Astrocyte (in vitro differentiated cells and primary cell): ENCODE measurements around the gene MED28. TPM values are rescaled to one million over a fixed set of nuclear protein-coding genes. Genes with fewer than 3 reads are reported as not detected.

Source experiments
- DNase-seq: peaks from one replicate; pipeline ENCODE4 v3.0.0-alpha.2; 2010; ENCODE audit warnings: low read depth
- FAIRE-seq: peaks from 2 replicates; lab custom pipeline; 2011; peaks lifted over from hg19 to GRCh38; lab: Jason Lieb, UNC
- H2AFZ ChIP-seq: 2 replicates; pipeline ENCODE4 v1.6.0; 2012; ENCODE audit warnings: low read depth, low read length, inconsistent platforms
- H3K27ac ChIP-seq: 2 replicates; pipeline ENCODE4 v1.5.1; 2011; ENCODE audit warnings: low read depth, low read length, inconsistent platforms
- H3K27me3 ChIP-seq: 2 replicates; pipeline ENCODE4 v1.6.0; 2011; ENCODE audit warnings: low read length, inconsistent platforms; ENCODE audit not compliant: insufficient read depth
- H3K36me3 ChIP-seq: 2 replicates; pipeline ENCODE4 v1.5.1; 2011; ENCODE audit warnings: low read length, inconsistent platforms; ENCODE audit not compliant: insufficient read depth
- H3K4me1 ChIP-seq: 2 replicates; pipeline ENCODE4 v1.5.1; 2011; ENCODE audit warnings: low read length, inconsistent platforms; ENCODE audit not compliant: insufficient read depth
- H3K4me2 ChIP-seq: 2 replicates; pipeline ENCODE4 v1.6.0; 2012; ENCODE audit warnings: low read length, inconsistent platforms
- H3K4me3 ChIP-seq: 2 replicates; pipeline ENCODE4 v1.5.1; 2011; ENCODE audit warnings: low read depth, mild to moderate bottlenecking, low read length, inconsistent platforms; ENCODE audit not compliant: insufficient read depth
- H3K79me2 ChIP-seq: 2 replicates; pipeline ENCODE4 v1.6.0; 2012; ENCODE audit warnings: mild to moderate bottlenecking, low read length, inconsistent platforms; ENCODE audit not compliant: insufficient read depth
- H3K9ac ChIP-seq: 2 replicates; pipeline ENCODE4 v1.6.0; 2012; ENCODE audit warnings: mild to moderate bottlenecking, low read length, inconsistent platforms
- H3K9me3 ChIP-seq: 2 replicates; pipeline ENCODE4 v1.5.1; 2012; ENCODE audit warnings: low read depth, mild to moderate bottlenecking, low read length, inconsistent platforms; ENCODE audit not compliant: insufficient read depth
- H4K20me1 ChIP-seq: 2 replicates; pipeline ENCODE4 v1.6.0; 2012; ENCODE audit warnings: low read length, inconsistent platforms; ENCODE audit not compliant: insufficient read depth
- H3K27ac Mint-ChIP-seq: one replicate; pipeline ENCODE4 v1.8.0; 2021; ENCODE audit warnings: mild to moderate bottlenecking, mixed read lengths; ENCODE audit not compliant: unreplicated experiment
- H3K27me3 Mint-ChIP-seq: one replicate; pipeline ENCODE4 v1.8.0; 2021; ENCODE audit warnings: low read depth, mixed read lengths; ENCODE audit not compliant: unreplicated experiment
- H3K36me3 Mint-ChIP-seq: one replicate; pipeline ENCODE4 v1.8.0; 2021; ENCODE audit warnings: low read depth, mixed read lengths; ENCODE audit not compliant: unreplicated experiment
- H3K4me1 Mint-ChIP-seq: one replicate; pipeline ENCODE4 v1.8.0; 2021; ENCODE audit warnings: low read depth, mixed read lengths; ENCODE audit not compliant: unreplicated experiment
- H3K4me3 Mint-ChIP-seq: one replicate; pipeline ENCODE4 v1.8.0; 2021; ENCODE audit warnings: mild to moderate bottlenecking, moderate library complexity, mixed read lengths; ENCODE audit not compliant: unreplicated experiment
- H3K9me3 Mint-ChIP-seq: one replicate; pipeline ENCODE4 v1.8.0; 2021; ENCODE audit warnings: mild to moderate bottlenecking, mixed read lengths; ENCODE audit not compliant: unreplicated experiment
- EZH2 ChIP-seq: IDR thresholded peaks from 2 replicates; pipeline ENCODE4 v1.6.1; 2012; ENCODE audit warnings: mild to moderate bottlenecking, low read length, inconsistent platforms; ENCODE audit not compliant: insufficient read depth
- total RNA-seq: library from RNA; stranded (reverse); gene quantifications from 2 replicates; pipeline ENCODE4 v1.2.1, GENCODE V29; 2021
- TF ChIP-seq, protein P1 (sequence below): IDR thresholded peaks from 2 replicates; pipeline ENCODE4 v1.5.1; 2011; ENCODE audit warnings: low read depth, mild to moderate bottlenecking, inconsistent platforms, low read length, moderate library complexity; ENCODE audit not compliant: insufficient read depth

Gene MED28
- total RNA-seq, 1 donor from 2014 or later, result 42.6 TPM

DNA sequence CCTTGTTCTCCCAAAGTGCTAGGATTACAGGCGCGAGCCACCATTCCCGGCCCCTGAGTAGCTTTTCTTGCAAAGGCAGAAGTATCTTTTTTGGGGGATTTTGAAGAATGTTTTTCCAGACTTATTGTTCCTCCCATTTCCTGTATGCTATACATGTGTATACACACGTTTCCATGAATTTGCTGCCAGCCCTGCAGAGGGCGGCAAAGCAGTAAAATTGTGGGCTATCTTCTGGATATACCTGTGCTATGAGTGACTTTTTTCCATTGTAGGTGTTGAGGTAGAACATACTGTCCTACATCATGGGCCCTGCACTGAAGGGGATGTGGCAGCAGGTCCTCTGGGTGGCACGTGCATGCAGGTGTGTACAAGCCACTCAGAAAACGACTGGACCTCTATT, 16.9 kb upstream of the MED28 start:
- Histone ChIP-seq H3K9me3 (no peaks in the 10 kb centered on the region), H3K27me3 (no peaks in the 10 kb centered on the region), H3K27ac (no peak overlapping the region), H3K4me3 (no peak overlapping the region), H3K9ac (no peak overlapping the region), H2AFZ (no peak overlapping the region), H3K36me3 (peaks cover 29% of the 10 kb centered on the region), H3K4me1 (no peaks in the 10 kb centered on the region), H3K4me2 (no peak overlapping the region), H4K20me1 (no peaks in the 10 kb centered on the region), H3K79me2 (no peaks in the 10 kb centered on the region)
- no peaks in the 10 kb centered on the region for H3K27me3 Mint-ChIP-seq
- peaks cover 11% of the 10 kb centered on the region for H3K36me3 Mint-ChIP-seq
- H3K4me3 Mint-ChIP-seq, result no peak overlapping the region
- TF ChIP-seq, protein P1, sequence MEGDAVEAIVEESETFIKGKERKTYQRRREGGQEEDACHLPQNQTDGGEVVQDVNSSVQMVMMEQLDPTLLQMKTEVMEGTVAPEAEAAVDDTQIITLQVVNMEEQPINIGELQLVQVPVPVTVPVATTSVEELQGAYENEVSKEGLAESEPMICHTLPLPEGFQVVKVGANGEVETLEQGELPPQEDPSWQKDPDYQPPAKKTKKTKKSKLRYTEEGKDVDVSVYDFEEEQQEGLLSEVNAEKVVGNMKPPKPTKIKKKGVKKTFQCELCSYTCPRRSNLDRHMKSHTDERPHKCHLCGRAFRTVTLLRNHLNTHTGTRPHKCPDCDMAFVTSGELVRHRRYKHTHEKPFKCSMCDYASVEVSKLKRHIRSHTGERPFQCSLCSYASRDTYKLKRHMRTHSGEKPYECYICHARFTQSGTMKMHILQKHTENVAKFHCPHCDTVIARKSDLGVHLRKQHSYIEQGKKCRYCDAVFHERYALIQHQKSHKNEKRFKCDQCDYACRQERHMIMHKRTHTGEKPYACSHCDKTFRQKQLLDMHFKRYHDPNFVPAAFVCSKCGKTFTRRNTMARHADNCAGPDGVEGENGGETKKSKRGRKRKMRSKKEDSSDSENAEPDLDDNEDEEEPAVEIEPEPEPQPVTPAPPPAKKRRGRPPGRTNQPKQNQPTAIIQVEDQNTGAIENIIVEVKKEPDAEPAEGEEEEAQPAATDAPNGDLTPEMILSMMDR, result peak; percentile 32
- TF ChIP-seq EZH2, result no peak
- DNase-seq, result no peak
- H3K4me1 Mint-ChIP-seq, result no peaks in the 10 kb centered on the region
- no peak for FAIRE-seq
- no peaks in the 10 kb centered on the region for H3K9me3 Mint-ChIP-seq
- H3K27ac Mint-ChIP-seq, result no peak overlapping the region

GRCh38 chr4:17599826-17600225, 14.6 kb upstream of the MED28 start:
- TF ChIP-seq, protein P1, result no peak
- no peak for TF ChIP-seq EZH2
- FAIRE-seq (no peak), DNase-seq (no peak)
- Histone ChIP-seq H3K4me1 (no peaks in the 10 kb centered on the region), H3K4me2 (no peak overlapping the region), H3K4me3 (no peak overlapping the region), H2AFZ (no peak overlapping the region), H3K36me3 (peaks cover 27% of the 10 kb centered on the region), H3K27me3 (no peaks in the 10 kb centered on the region), H4K20me1 (no peaks in the 10 kb centered on the region), H3K9me3 (no peaks in the 10 kb centered on the region), H3K79me2 (no peaks in the 10 kb centered on the region), H3K9ac (no peak overlapping the region), H3K27ac (no peak overlapping the region)
- Mint-ChIP-seq H3K27ac (no peak overlapping the region), H3K36me3 (peaks cover 11% of the 10 kb centered on the region), H3K4me3 (no peak overlapping the region), H3K9me3 (no peaks in the 10 kb centered on the region), H3K27me3 (no peaks in the 10 kb centered on the region), H3K4me1 (no peaks in the 10 kb centered on the region)

DNA sequence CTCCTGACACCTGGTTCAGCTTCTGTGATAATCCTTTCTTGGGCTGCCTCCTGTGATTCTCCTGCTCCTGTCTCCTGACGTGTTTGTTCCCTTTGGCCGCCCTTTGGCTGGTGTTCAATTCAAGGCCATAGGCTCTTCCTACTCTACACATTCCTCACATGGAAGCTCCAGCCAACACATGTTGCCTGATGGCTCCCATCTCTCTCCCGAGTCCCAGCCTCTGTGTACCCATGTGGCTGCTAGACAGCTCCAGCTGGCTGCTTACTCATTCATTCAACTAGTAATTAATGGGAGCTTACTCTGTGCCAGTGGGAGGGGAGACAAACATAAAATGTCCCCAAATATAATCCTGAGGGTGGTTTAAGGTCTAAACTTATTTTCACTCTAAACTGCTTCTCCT, 9.2 kb upstream of the MED28 start:
- Histone ChIP-seq H3K9ac (no peak overlapping the region), H3K9me3 (no peaks in the 10 kb centered on the region), H3K36me3 (peaks cover 23% of the 10 kb centered on the region), H3K79me2 (no peaks in the 10 kb centered on the region), H2AFZ (no peak overlapping the region), H4K20me1 (no peaks in the 10 kb centered on the region), H3K27ac (no peak overlapping the region), H3K4me2 (no peak overlapping the region), H3K4me3 (no peak overlapping the region), H3K4me1 (no peaks in the 10 kb centered on the region), H3K27me3 (no peaks in the 10 kb centered on the region)
- FAIRE-seq (no peak), DNase-seq (no peak)
- Mint-ChIP-seq H3K9me3 (no peaks in the 10 kb centered on the region), H3K27me3 (no peaks in the 10 kb centered on the region), H3K36me3 (no peaks in the 10 kb centered on the region), H3K4me3 (no peak overlapping the region), H3K4me1 (no peaks in the 10 kb centered on the region), H3K27ac (no peak overlapping the region)
- TF ChIP-seq, protein P1, result no peak
- no peak for TF ChIP-seq EZH2
